ENCODE results near the gene PSMD1.

PSMD1 gene

DNA sequence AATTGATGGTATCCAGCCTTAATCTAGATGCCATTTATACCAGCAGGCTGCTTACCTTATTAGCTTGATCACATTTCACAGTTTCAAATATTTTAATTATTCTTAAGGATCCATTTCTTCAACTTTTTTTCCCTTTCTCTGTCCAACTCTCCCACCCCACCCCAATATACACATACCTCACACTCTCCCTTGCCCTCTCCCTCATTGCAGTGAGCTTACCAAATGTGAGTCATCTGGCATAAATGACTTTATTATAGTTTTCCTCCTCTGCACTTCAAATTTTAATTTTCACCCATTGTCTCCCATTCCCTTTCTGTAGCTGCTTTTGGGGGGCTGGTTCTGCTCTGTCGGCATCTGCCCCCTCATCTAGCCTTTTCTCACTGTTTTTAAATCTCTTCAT lies 55.3 kb downstream of the PSMD1 start:
- peaks cover 8% of the 10 kb centered on the region for H3K4me1 ChIP-seq (ENCODE audit: low read length)
- H3K4me2 ChIP-seq (ENCODE audit: low read length) = no peak overlapping the region
- H3K79me2 ChIP-seq (ENCODE audit: low read length) = no peaks in the 10 kb centered on the region
- H3K9ac ChIP-seq (ENCODE audit: low read length) = no peak overlapping the region
- no peak overlapping the region for H3K27ac ChIP-seq (ENCODE audit: low read length)
- no peak for TF ChIP-seq EZH2phosphoT487 (IDR thresholded peaks at IDR 0.05; ENCODE audit: low read depth)
- TF ChIP-seq, protein P1, sequence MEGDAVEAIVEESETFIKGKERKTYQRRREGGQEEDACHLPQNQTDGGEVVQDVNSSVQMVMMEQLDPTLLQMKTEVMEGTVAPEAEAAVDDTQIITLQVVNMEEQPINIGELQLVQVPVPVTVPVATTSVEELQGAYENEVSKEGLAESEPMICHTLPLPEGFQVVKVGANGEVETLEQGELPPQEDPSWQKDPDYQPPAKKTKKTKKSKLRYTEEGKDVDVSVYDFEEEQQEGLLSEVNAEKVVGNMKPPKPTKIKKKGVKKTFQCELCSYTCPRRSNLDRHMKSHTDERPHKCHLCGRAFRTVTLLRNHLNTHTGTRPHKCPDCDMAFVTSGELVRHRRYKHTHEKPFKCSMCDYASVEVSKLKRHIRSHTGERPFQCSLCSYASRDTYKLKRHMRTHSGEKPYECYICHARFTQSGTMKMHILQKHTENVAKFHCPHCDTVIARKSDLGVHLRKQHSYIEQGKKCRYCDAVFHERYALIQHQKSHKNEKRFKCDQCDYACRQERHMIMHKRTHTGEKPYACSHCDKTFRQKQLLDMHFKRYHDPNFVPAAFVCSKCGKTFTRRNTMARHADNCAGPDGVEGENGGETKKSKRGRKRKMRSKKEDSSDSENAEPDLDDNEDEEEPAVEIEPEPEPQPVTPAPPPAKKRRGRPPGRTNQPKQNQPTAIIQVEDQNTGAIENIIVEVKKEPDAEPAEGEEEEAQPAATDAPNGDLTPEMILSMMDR (IDR thresholded peaks at IDR 0.05; ENCODE audit: low read depth, low read length) = no peak
- no peaks in the 10 kb centered on the region for H3K27me3 ChIP-seq (ENCODE audit: low read depth, low read length)
- peaks cover 9% of the 10 kb centered on the region for H3K36me3 ChIP-seq (replicated peaks; ENCODE audit: low read depth, low read length)
- no peak overlapping the region for H2AFZ ChIP-seq (ENCODE audit: low read depth, low read length)
- no peak overlapping the region for H3K4me3 ChIP-seq (ENCODE audit: low read length)
- H3K9me3 ChIP-seq (ENCODE audit: insufficient read depth, low read length) = no peaks in the 10 kb centered on the region
- H4K20me1 ChIP-seq (ENCODE audit: insufficient read depth, low read length) = no peaks in the 10 kb centered on the region

DNA sequence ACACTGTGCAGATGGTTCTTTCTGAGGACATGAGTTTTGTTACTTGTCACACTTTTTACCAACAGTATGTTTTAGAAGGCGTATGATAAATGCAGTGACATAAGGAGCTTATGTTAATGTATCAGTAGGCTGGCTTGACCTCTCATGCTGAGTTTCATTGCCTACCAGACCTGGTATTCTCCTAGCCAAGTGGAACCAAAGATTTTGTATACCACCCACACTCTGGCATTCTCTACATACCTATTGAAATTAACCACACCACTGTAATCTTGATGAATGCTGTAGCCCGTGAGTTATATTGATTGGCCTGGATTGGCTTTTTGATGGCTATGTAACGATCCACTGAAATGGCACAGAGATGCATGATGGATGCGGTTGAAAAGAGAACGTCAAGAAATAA lies 56.8 kb downstream of the PSMD1 start:
- TF ChIP-seq, protein P1 (IDR thresholded peaks at IDR 0.05; ENCODE audit: low read depth, low read length) = no peak
- no peak for TF ChIP-seq EZH2phosphoT487 (IDR thresholded peaks at IDR 0.05; ENCODE audit: low read depth)
- H3K9ac ChIP-seq (ENCODE audit: low read length) = no peak overlapping the region
- no peaks in the 10 kb centered on the region for H3K27me3 ChIP-seq (ENCODE audit: low read depth, low read length)
- H3K4me1 ChIP-seq (ENCODE audit: low read length) = peaks cover 23% of the 10 kb centered on the region
- no peak overlapping the region for H2AFZ ChIP-seq (ENCODE audit: low read depth, low read length)
- no peak overlapping the region for H3K4me3 ChIP-seq (ENCODE audit: low read length)
- no peak overlapping the region for H3K4me2 ChIP-seq (ENCODE audit: low read length)
- no peaks in the 10 kb centered on the region for H3K9me3 ChIP-seq (ENCODE audit: insufficient read depth, low read length)
- H4K20me1 ChIP-seq (ENCODE audit: insufficient read depth, low read length) = no peaks in the 10 kb centered on the region; the same call in 1 of the 2 replicates
- no peaks in the 10 kb centered on the region for H3K79me2 ChIP-seq (ENCODE audit: low read length)
- H3K27ac ChIP-seq (ENCODE audit: low read length) = no peak overlapping the region
- peaks cover 9% of the 10 kb centered on the region for H3K36me3 ChIP-seq (replicated peaks; ENCODE audit: low read depth, low read length)

DNA sequence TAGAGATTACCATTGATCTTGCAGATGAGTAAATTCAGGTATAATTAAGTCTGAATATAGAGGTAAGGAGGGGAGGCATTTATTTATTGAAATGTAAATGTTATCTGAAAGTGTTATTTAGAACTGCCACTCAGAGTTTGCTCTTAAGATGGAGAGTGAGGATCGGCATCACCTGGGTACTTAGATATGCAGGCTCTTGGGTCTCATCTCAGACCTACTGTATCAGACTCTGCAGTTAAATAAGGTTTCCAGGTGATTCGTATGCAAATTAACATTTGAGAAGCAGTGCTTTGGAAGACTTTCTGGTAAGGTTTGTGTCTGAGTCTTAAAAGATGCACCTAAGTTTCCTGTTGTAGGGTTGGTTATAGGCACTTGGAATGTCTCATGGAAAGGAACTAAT lies 59.0 kb downstream of the PSMD1 start:
- H3K4me3 ChIP-seq (ENCODE audit: low read length) = no peak overlapping the region
- H3K4me1 ChIP-seq (ENCODE audit: low read length) = peaks cover 25% of the 10 kb centered on the region
- H4K20me1 ChIP-seq (ENCODE audit: insufficient read depth, low read length) = no peaks in the 10 kb centered on the region; the same call in 1 of the 2 replicates
- no peaks in the 10 kb centered on the region for H3K9me3 ChIP-seq (ENCODE audit: insufficient read depth, low read length)
- no peak overlapping the region for H3K4me2 ChIP-seq (ENCODE audit: low read length)
- TF ChIP-seq, protein P1 (IDR thresholded peaks at IDR 0.05; ENCODE audit: low read depth, low read length) = no peak
- TF ChIP-seq EZH2phosphoT487 (IDR thresholded peaks at IDR 0.05; ENCODE audit: low read depth) = no peak
- no peaks in the 10 kb centered on the region for H3K79me2 ChIP-seq (ENCODE audit: low read length)
- no peak overlapping the region for H2AFZ ChIP-seq (ENCODE audit: low read depth, low read length)
- H3K36me3 ChIP-seq (replicated peaks; ENCODE audit: low read depth, low read length) = peaks cover 3% of the 10 kb centered on the region
- no peak overlapping the region for H3K27ac ChIP-seq (ENCODE audit: low read length)
- H3K27me3 ChIP-seq (ENCODE audit: low read depth, low read length) = no peaks in the 10 kb centered on the region
- no peak overlapping the region for H3K9ac ChIP-seq (ENCODE audit: low read length)

DNA sequence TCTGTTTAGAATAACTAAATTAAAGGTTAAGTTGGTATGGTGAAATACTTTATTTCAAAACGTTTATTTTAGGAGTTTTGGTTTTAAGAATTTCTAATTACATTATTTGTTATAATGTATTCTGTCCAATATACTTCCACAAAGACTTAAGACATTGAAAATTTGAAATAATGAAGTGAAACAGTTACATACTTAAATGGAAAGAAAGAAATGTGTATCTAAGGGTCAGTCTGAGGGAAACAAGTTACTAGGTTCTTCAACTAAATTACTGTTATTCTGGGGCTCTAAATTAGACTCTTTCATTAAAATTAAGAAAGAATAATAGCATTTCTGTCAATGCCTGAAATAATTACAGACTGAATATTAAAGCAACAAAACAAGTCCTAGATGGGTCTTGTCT lies 60.5 kb downstream of the PSMD1 start:
- no peak for TF ChIP-seq EZH2phosphoT487 (IDR thresholded peaks at IDR 0.05; ENCODE audit: low read depth)
- TF ChIP-seq, protein P1 (IDR thresholded peaks at IDR 0.05; ENCODE audit: low read depth, low read length) = no peak
- H3K4me3 ChIP-seq (ENCODE audit: low read length) = no peak overlapping the region

More for the DNA sequence above, 60.5 kb downstream of the PSMD1 start:
- peaks cover 25% of the 10 kb centered on the region for H3K4me1 ChIP-seq (ENCODE audit: low read length)
- no peak overlapping the region for H3K9ac ChIP-seq (ENCODE audit: low read length)
- H3K27me3 ChIP-seq (ENCODE audit: low read depth, low read length) = no peaks in the 10 kb centered on the region
- H2AFZ ChIP-seq (ENCODE audit: low read depth, low read length) = no peak overlapping the region
- no peak overlapping the region for H3K27ac ChIP-seq (ENCODE audit: low read length)
- H3K9me3 ChIP-seq (ENCODE audit: insufficient read depth, low read length) = no peaks in the 10 kb centered on the region
- no peaks in the 10 kb centered on the region for H3K79me2 ChIP-seq (ENCODE audit: low read length)
- H3K4me2 ChIP-seq (ENCODE audit: low read length) = peak overlapping the region; percentile 33
- H4K20me1 ChIP-seq (ENCODE audit: insufficient read depth, low read length) = no peaks in the 10 kb centered on the region; the same call in 1 of the 2 replicates
- peaks cover 3% of the 10 kb centered on the region for H3K36me3 ChIP-seq (replicated peaks; ENCODE audit: low read depth, low read length)

All from OCI-LY3 (cell line).